Type B pancreatic cell (in vitro differentiated cells): ENCODE data around the gene VSTM4. TPM values are rescaled to one million over a fixed set of nuclear protein-coding genes. Genes with fewer than 3 reads are reported as not detected.

Experiments
- DNase-seq: peaks from one replicate; pipeline ENCODE4 v3.0.0; 2021; ENCODE audit warnings: mixed read lengths; ENCODE audit not compliant: unreplicated experiment; ENCODE audit errors: extremely low spot score
- H3K27ac Mint-ChIP-seq: 2 replicates; pipeline ENCODE4 v1.8.0; 2021; ENCODE audit warnings: mild to moderate bottlenecking, mixed read lengths
- H3K27me3 Mint-ChIP-seq: 2 replicates; pipeline ENCODE4 v1.8.0; 2021; ENCODE audit warnings: mixed read lengths
- H3K36me3 Mint-ChIP-seq: 2 replicates; pipeline ENCODE4 v1.8.0; 2021; ENCODE audit warnings: mixed read lengths
- H3K4me1 Mint-ChIP-seq: one replicate; pipeline ENCODE4 v1.8.0; 2021; ENCODE audit warnings: mixed read lengths; ENCODE audit not compliant: unreplicated experiment
- H3K4me3 Mint-ChIP-seq: 2 replicates; pipeline ENCODE4 v1.8.0; 2021; ENCODE audit warnings: mild to moderate bottlenecking, mixed read lengths
- H3K9me3 Mint-ChIP-seq: 2 replicates; pipeline ENCODE4 v1.8.0; 2021; ENCODE audit warnings: mixed read lengths
- total RNA-seq: library from RNA; stranded (reverse); gene quantifications from 2 replicates; pipeline ENCODE4 v1.2.1, GENCODE V29; 2021; ENCODE audit warnings: low replicate concordance
- TF ChIP-seq, protein P1 (sequence below): fragments of 200-600 bp; sonication (generic); conservative IDR thresholded peaks from 2 replicates; pipeline ENCODE4 v1.5.0; 2021; ENCODE audit warnings: antibody characterized with exemption, mild to moderate bottlenecking

The VSTM4 gene
- total RNA-seq, 1 donor from 2014 or later: 2.6 TPM

DNA sequence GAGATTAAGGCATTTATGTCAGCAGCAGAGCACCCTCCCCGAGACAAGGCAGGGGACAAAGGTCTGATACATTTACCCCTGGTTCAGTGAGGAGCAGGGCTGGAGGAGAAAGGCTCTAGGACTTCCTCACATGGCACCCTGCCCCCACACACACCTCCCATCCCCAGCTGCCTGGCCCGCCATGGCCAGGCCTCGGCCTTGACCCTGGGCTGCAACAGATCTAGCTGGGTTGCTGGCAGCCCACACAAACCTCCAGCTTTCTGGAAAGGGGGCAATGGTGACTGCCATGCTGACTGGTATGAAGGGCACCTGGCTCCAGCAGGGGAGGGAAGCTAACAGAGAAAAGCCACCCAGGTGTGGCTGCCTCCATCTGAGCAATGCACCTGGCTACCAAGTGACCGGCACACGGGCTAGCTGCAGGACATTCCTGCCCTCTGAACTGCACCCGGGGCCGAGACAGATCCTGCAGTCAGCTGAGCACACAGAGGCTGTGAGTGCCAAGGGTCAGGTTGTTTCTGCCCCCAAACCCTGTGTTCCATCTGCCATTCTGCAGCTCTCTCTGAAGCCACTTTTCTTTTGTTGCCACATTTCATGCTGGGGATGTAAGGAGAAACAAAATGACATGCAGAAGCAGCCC is 89.9 kb downstream of the VSTM4 start:
- H3K36me3 Mint-ChIP-seq: no peaks in the 10 kb centered on the region

DNA sequence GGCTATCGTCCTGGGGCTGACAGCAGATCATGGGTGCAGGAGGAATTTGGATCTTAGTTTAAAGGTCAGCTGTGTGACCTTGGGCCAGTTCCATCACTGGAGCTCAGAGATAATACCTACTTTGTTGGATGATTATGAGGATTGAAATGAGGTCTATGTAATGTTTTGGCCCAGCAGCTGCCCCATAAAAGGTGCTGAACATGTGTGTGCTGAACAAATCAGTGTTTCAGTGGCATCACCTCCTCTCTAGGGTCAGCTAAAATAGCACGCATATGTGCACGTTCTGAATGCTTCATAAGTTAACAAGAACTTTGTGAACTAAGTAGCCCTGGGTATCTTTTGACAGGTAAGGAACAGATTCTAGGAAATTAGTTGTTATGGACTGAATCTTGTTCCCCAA is 90.8 kb downstream of the VSTM4 start:
- DNase-seq: no peak
- Mint-ChIP-seq H3K27me3 (peaks cover 11% of the 10 kb centered on the region), H3K4me3 (no peak overlapping the region), H3K27ac (no peak overlapping the region), H3K4me1 (peaks cover 7% of the 10 kb centered on the region), H3K9me3 (no peaks in the 10 kb centered on the region), H3K36me3 (no peaks in the 10 kb centered on the region)
- TF ChIP-seq, protein P1, sequence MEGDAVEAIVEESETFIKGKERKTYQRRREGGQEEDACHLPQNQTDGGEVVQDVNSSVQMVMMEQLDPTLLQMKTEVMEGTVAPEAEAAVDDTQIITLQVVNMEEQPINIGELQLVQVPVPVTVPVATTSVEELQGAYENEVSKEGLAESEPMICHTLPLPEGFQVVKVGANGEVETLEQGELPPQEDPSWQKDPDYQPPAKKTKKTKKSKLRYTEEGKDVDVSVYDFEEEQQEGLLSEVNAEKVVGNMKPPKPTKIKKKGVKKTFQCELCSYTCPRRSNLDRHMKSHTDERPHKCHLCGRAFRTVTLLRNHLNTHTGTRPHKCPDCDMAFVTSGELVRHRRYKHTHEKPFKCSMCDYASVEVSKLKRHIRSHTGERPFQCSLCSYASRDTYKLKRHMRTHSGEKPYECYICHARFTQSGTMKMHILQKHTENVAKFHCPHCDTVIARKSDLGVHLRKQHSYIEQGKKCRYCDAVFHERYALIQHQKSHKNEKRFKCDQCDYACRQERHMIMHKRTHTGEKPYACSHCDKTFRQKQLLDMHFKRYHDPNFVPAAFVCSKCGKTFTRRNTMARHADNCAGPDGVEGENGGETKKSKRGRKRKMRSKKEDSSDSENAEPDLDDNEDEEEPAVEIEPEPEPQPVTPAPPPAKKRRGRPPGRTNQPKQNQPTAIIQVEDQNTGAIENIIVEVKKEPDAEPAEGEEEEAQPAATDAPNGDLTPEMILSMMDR: no peak

More for the DNA sequence above, 89.9 kb downstream of the VSTM4 start:
- Mint-ChIP-seq H3K4me1 (peaks cover 7% of the 10 kb centered on the region), H3K27me3 (peaks cover 11% of the 10 kb centered on the region), H3K4me3 (no peak overlapping the region), H3K27ac (no peak overlapping the region), H3K9me3 (no peaks in the 10 kb centered on the region)
- TF ChIP-seq, protein P1: no peak
- DNase-seq: no peak

DNA sequence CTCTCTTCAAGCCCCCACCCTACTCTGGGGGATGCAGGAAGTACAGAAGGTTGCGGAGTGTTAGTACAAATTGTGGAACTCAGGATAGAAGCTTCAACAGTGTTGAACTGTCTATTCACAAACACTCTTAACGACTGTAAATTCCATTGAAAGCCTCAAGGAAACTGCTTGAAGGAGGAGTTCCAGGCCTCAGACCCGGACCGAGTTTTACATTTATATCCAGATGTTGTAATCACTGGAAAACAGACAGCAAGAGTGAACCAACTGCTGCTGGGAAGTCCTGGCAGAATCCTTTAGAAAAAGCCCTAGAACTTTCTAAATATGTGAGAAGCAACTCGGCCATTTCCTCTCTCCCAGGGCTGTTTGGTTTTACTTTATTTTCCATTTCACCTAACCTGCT is 91.6 kb downstream of the VSTM4 start:
- TF ChIP-seq, protein P1: no peak
- no peaks in the 10 kb centered on the region for H3K9me3 Mint-ChIP-seq
- H3K36me3 Mint-ChIP-seq: no peaks in the 10 kb centered on the region
- H3K27me3 Mint-ChIP-seq: peaks cover 11% of the 10 kb centered on the region
- H3K27ac Mint-ChIP-seq: no peak overlapping the region
- H3K4me1 Mint-ChIP-seq: peaks cover 4% of the 10 kb centered on the region
- no peak for DNase-seq
- no peak overlapping the region for H3K4me3 Mint-ChIP-seq

DNA sequence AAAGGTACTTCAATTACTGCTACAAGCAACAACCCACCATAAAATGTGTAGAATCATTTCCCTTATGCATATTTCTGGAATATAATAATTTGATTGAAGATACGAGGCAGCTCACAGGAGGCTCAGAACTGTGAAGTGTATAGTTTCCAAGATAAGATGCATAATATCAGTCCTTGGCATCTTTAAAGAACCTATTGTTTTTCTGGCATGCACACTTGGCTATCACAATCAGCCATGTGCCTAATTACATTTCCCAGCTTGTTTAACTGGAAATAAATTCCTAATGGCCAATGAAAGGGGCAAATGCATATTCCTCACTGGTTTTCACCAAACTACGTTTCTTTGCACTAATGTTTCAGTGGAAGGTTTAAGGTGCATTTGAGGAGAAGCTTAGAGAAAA is 92.3 kb downstream of the VSTM4 start:
- no peaks in the 10 kb centered on the region for H3K36me3 Mint-ChIP-seq
- no peak overlapping the region for H3K4me3 Mint-ChIP-seq
- H3K27ac Mint-ChIP-seq: no peak overlapping the region
- no peaks in the 10 kb centered on the region for H3K9me3 Mint-ChIP-seq
- TF ChIP-seq, protein P1: no peak
- no peak for DNase-seq
- no peaks in the 10 kb centered on the region for H3K4me1 Mint-ChIP-seq
- peaks cover 11% of the 10 kb centered on the region for H3K27me3 Mint-ChIP-seq

DNA sequence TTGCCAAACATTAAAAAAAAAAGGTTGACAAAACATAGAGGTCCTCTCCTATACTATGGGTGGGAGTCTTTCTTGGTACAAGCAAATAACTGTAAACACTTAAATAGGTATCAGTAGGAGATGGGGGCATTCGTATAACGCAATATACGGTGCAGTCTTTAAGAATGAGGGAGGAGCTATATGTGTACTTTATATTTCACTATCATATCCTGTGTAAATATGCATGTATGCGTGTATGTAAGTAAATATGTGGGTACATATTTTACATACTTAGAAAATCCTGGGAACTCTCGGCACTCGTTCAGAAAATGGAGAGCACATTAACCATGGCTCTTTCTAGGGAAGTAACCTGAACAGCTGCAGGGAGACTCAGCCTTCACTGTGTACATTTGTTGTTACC is 93.6 kb downstream of the VSTM4 start:
- Mint-ChIP-seq H3K9me3 (no peaks in the 10 kb centered on the region), H3K4me1 (no peaks in the 10 kb centered on the region), H3K4me3 (no peak overlapping the region), H3K36me3 (no peaks in the 10 kb centered on the region), H3K27me3 (peaks cover 6% of the 10 kb centered on the region), H3K27ac (no peak overlapping the region)
- TF ChIP-seq, protein P1: no peak
- DNase-seq: no peak
